ENCODE data around the gene TMEM187.

Gene TMEM187

GRCh38 chrX:154000051-154000450 lies 27.5 kb downstream of the TMEM187 start:
- no peak for DNase-seq (ENCODE audit: low spot score)

GRCh38 chrX:154002215-154002719 lies 29.7 kb downstream of the TMEM187 start:
- DNase-seq (ENCODE audit: low spot score): no peak

- no peak for DNase-seq (ENCODE audit: low spot score)
These were observed 31.8 kb downstream of the TMEM187 start for GRCh38 chrX:154004315-154004714.

GRCh38 chrX:154006947-154007346 lies 34.4 kb downstream of the TMEM187 start:
- DNase-seq (ENCODE audit: low spot score): no peak

GRCh38 chrX:154008521-154008920 lies 36.0 kb downstream of the TMEM187 start:
- DNase-seq (ENCODE audit: low spot score): no peak

- DNase-seq (ENCODE audit: low spot score): no peak
These were observed 38.0 kb downstream of the TMEM187 start for GRCh38 chrX:154010330-154011087.

- DNase-seq (ENCODE audit: low spot score): no peak
These were observed 39.1 kb downstream of the TMEM187 start for GRCh38 chrX:154011376-154012335.

GRCh38 chrX:154012336-154012991 lies 39.9 kb downstream of the TMEM187 start:
- no peak for DNase-seq (ENCODE audit: low spot score)

GRCh38 chrX:154013001-154013421 lies 40.5 kb downstream of the TMEM187 start:
- no peak for DNase-seq (ENCODE audit: low spot score)

GRCh38 chrX:154013614-154014360 lies 41.2 kb downstream of the TMEM187 start:
- DNase-seq (ENCODE audit: low spot score): peak; percentile 76

- no peak for DNase-seq (ENCODE audit: low spot score)
These were observed 42.2 kb downstream of the TMEM187 start for GRCh38 chrX:154014429-154015380.

GRCh38 chrX:154015581-154016264 lies 43.2 kb downstream of the TMEM187 start:
- DNase-seq (ENCODE audit: low spot score): no peak

- DNase-seq (ENCODE audit: low spot score): no peak
These were observed 44.0 kb downstream of the TMEM187 start for GRCh38 chrX:154016366-154017076.

GRCh38 chrX:154017766-154018517 lies 45.4 kb downstream of the TMEM187 start:
- DNase-seq (ENCODE audit: low spot score): no peak

- DNase-seq (ENCODE audit: low spot score): no peak
These were observed 46.0 kb downstream of the TMEM187 start for GRCh38 chrX:154018518-154019060.

GRCh38 chrX:154019061-154019621 lies 46.6 kb downstream of the TMEM187 start:
- DNase-seq (ENCODE audit: low spot score): peak; percentile 32

GRCh38 chrX:154019633-154020528 lies 47.3 kb downstream of the TMEM187 start, which contains the start of gene IRAK1:
Gene IRAK1 (minus strand): TSS chrX:154019902. CDS start chrX:154019812, 90 bp downstream.
- peak; percentile 75 for DNase-seq (ENCODE audit: low spot score)

Data from hepatic stellate cell (primary cell).